Stomach (tissue), 9 donors: ENCODE results near the gene CDK19. TPM values are rescaled to one million over a fixed set of nuclear protein-coding genes. Genes with fewer than 3 reads are reported as not detected.
"Not testable (repeated sequence)": the region's sequence is repeated elsewhere in the genome, so short reads cannot be mapped to it uniquely, and the experiment has no call there.

Experiments used
- DNase-seq, 2 donors: peaks; one replicate each; pipeline versions ENCODE4 v3.0.0 to v3.0.0-alpha.2; 2013 to 2019
- H3K27ac ChIP-seq, 5 donors: fragments of 200-600 bp in 4 of 5; sonication (generic) in 4 of 5; one replicate each; pipeline ENCODE4 v1.5.1; 2013 to 2019; ENCODE audit warnings: mild to moderate bottlenecking in 1 of 5, moderate library complexity in 1 of 5
- H3K27me3 ChIP-seq, 3 donors: fragments of 200-600 bp; sonication (generic); one replicate each; pipeline ENCODE4 v1.5.1; 2017 to 2019; ENCODE audit warnings: mixed run types in 1 of 3
- H3K36me3 ChIP-seq, 4 donors: fragments of 200-600 bp; sonication (generic); 1 replicate in 3 of 4; 2 replicates in 1 of 4; pipeline ENCODE4 v1.5.1; 2016 to 2019
- H3K4me1 ChIP-seq, 4 donors: fragments of 200-600 bp; sonication (generic); one replicate each; pipeline ENCODE4 v1.5.1; 2016 to 2019
- H3K4me3 ChIP-seq, 4 donors: fragments of 200-600 bp; sonication (generic) in 3 of 4; one replicate each; pipeline ENCODE4 v1.5.1; 2016 to 2019; ENCODE audit warnings: mild to moderate bottlenecking in 1 of 4
- H3K9me3 ChIP-seq, 4 donors: fragments of 200-600 bp; sonication (generic); one replicate each; pipeline ENCODE4 v1.5.1; 2016 to 2019
- CTCF ChIP-seq, 7 experiments: fragments of 450-650 bp in 4 of 7; fragments of 200-600 bp in 3 of 7; sonication (generic) in 3 of 7; IDR thresholded peaks; one replicate each; pipeline ENCODE4 v1.5.1; 2016 to 2019; ENCODE audit warnings: antibody characterized with exemption in 7 of 7, control low read depth in 2 of 7, mild to moderate bottlenecking in 1 of 7
- EP300 ChIP-seq: sonication (generic); formaldehyde crosslinking; IDR thresholded peaks from one replicate; pipeline ENCODE4 v1.6.1; 2017; ENCODE audit warnings: antibody characterized with exemption
- POLR2A ChIP-seq, 4 donors: fragments of 450-650 bp; IDR thresholded peaks; one replicate each; pipeline ENCODE4 v1.6.1; 2016; ENCODE audit warnings: antibody characterized with exemption in 4 of 4, control low read depth in 2 of 4, mild to moderate bottlenecking in 1 of 4, moderate library complexity in 1 of 4
- POLR2AphosphoS5 ChIP-seq, 3 donors: sonication (generic); formaldehyde crosslinking; IDR thresholded peaks; one replicate each; pipeline ENCODE4 v1.6.1; 2016; ENCODE audit warnings: antibody characterized with exemption in 3 of 3
- WGBS, 5 donors: extraction: QIAGEN DNeasy Blood & Tissue Kit in 3 of 5; methylation state at CpG; one replicate each; pipeline versions ENCODE4 v1.1.5 to v1.1.7; 2013 to 2018; 5-methylcytosine and 5-hydroxymethylcytosine counted together
- intact Hi-C: fragments of 100-400 bp; cut with DNase I; formaldehyde crosslinking; loops from one replicate; pipeline ENCODE4 v1.15.1; 2023; ENCODE audit warnings: low total_unique reads
- polyA plus RNA-seq, 3 donors: library from polyadenylated mRNA; stranded (reverse); fragments of 200-250 nt; gene quantifications; one replicate each; pipeline ENCODE4 v1.2.3, GENCODE V29; 2013
- total RNA-seq, 5 donors: library from RNA; depleted of rRNA; stranded (reverse); fragments of >200 nt; gene quantifications; one replicate each; pipeline versions ENCODE4 v1.1.0 to v1.2.3, GENCODE V29; 2014 to 2016
- donor health status: healthy with polysubstance abuse.
- donor health status: Bipolar disorder and iron deficiency.
- donor health status: healthy.

Gene CDK19
- total and polyA plus RNA-seq, 8 donors: 5.4 to 23.5 (median 7.5) TPM

DNA sequence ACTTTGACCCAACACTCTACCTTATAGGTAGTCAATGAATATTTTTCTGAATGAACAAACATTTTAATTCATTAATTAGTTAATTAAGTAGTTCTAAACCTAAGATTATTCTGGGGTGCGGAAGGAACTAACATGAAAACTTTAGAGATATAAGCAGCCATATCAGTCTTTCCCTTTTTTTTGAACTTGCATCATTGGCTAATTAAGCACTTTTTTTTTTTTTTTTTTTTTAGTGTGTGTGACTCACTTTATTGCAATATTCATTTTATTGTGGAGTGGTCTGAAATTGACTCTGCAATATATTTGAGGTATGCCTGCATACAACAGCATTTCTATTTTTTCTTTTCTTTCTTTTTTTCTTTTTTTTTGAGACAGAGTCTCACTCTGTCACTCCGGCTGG is 37.5 kb upstream of the CDK19 start:
- Histone ChIP-seq H3K9me3 (no peaks in the 10 kb centered on the region), H3K36me3 (no peaks in the 10 kb centered on the region), H3K4me1 (no peaks in the 10 kb centered on the region), H3K4me3 (no peak overlapping the region), H3K27me3 (no peaks in the 10 kb centered on the region), H3K27ac (no peak overlapping the region)
- no peak for DNase-seq
- TF ChIP-seq CTCF (IDR thresholded peaks at IDR 0.05): no peak
- TF ChIP-seq POLR2A (IDR thresholded peaks at IDR 0.05): no peak
- no peak for TF ChIP-seq POLR2AphosphoS5 (IDR thresholded peaks at IDR 0.05)
- no peak for TF ChIP-seq EP300
- 91 to 99% (median 95%) methylated on average over 2 of the region's 2 CpGs for WGBS, 5 donors
- intact Hi-C loops: no loop called here

GRCh38 chr6:110849781-110850180 is 34.5 kb upstream of the CDK19 start:
- DNase-seq: no peak
- intact Hi-C loops: no loop called here
- no peaks in the 10 kb centered on the region for H3K36me3 ChIP-seq
- no peaks in the 10 kb centered on the region for H3K27me3 ChIP-seq
- H3K4me3 ChIP-seq: no peak overlapping the region
- TF ChIP-seq EP300 (no peak), POLR2AphosphoS5 (IDR thresholded peaks at IDR 0.05) (no peak), CTCF (IDR thresholded peaks at IDR 0.05) (no peak), POLR2A (IDR thresholded peaks at IDR 0.05) (no peak)
- H3K27ac ChIP-seq: no peak overlapping the region
- no peaks in the 10 kb centered on the region for H3K4me1 ChIP-seq
- H3K9me3 ChIP-seq: no peaks in the 10 kb centered on the region
- 80 to 88% (median 87%) methylated on average over 4 of the region's 4 CpGs for WGBS, 5 donors

GRCh38 chr6:110841266-110841665 is 26.0 kb upstream of the CDK19 start:
- no peak for TF ChIP-seq EP300
- TF ChIP-seq POLR2A (IDR thresholded peaks at IDR 0.05): no peak
- no peak for TF ChIP-seq CTCF (IDR thresholded peaks at IDR 0.05)
- H3K27me3 ChIP-seq: no peaks in the 10 kb centered on the region
- H3K36me3 ChIP-seq: no peaks in the 10 kb centered on the region
- intact Hi-C loops: no loop called here
- WGBS, 5 donors: 85 to 95% (median 91%) methylated on average over 6 of the region's 6 CpGs
- H3K9me3 ChIP-seq: no peaks in the 10 kb centered on the region
- H3K4me1 ChIP-seq: no peaks in the 10 kb centered on the region
- no peak overlapping the region for H3K27ac ChIP-seq
- no peak for DNase-seq
- no peak overlapping the region for H3K4me3 ChIP-seq

DNA sequence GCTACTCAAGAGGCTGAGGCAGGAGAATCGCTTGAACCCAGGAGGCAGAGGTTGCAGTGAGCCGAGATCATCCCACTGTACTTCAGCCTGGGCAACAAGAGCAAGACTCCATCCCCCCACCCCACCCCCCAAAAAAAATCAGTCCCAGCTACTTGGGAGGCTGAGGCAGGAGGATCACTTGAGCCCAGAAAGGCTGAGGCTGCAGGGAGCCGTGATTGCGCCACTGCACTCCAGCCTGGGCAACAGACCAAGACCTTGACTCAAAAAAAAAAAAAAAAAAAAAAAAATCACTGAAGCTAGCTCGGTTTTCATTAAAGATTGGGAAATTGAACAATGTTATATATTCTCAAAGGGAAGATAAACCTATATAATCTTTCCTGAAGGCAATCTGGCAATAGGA is 20.5 kb upstream of the CDK19 start:
- H3K4me3 ChIP-seq, H3K27me3 ChIP-seq, H3K4me1 ChIP-seq, DNase-seq, H3K27ac ChIP-seq, H3K9me3 ChIP-seq, H3K36me3 ChIP-seq, intact Hi-C loops: not testable (repeated sequence)
- 80 to 91% (median 87%) methylated on average over 5 of the region's 5 CpGs for whole genome bisulfite sequencing, 5 donors

GRCh38 chr6:110833831-110834230 is 18.6 kb upstream of the CDK19 start:
- no peak for DNase-seq
- intact Hi-C loops: no loop called here
- Histone ChIP-seq H3K9me3 (no peaks in the 10 kb centered on the region), H3K4me1 (no peaks in the 10 kb centered on the region), H3K36me3 (no peaks in the 10 kb centered on the region), H3K4me3 (no peak overlapping the region), H3K27ac (no peak overlapping the region), H3K27me3 (no peaks in the 10 kb centered on the region)
- TF ChIP-seq POLR2A (IDR thresholded peaks at IDR 0.05) (no peak), POLR2AphosphoS5 (IDR thresholded peaks at IDR 0.05) (no peak), CTCF (IDR thresholded peaks at IDR 0.05) (no peak), EP300 (no peak)
- WGBS, 5 donors: 80 to 86% (median 82%) methylated on average over 6 of the region's 6 CpGs
